H1 (cell line): Measurements from ENCODE around the gene RBM17.

Experiments
- CTCF ChIP-seq, 3 experiments: IDR thresholded peaks; 1 replicate in 2 of 3; 2 replicates in 1 of 3; pipeline versions ENCODE4 v1.5.1 to v1.6.1; 2011; ENCODE audit warnings: low read length in 3 of 3, mild to moderate bottlenecking in 3 of 3, inconsistent platforms in 2 of 3, low read depth in 1 of 3, moderate library complexity in 1 of 3; ENCODE audit not compliant: insufficient read depth in 1 of 3; ENCODE audit errors: control extremely low read depth in 1 of 3
- MAX ChIP-seq: IDR thresholded peaks from 2 replicates; pipeline ENCODE4 v1.6.1; 2012; ENCODE audit warnings: inconsistent platforms
- POLR2AphosphoS5 ChIP-seq: IDR thresholded peaks from 2 replicates; pipeline ENCODE4 v1.6.1; 2011; ENCODE audit warnings: low read depth, low read length
- SP2 ChIP-seq: IDR thresholded peaks from 2 replicates; pipeline ENCODE4 v1.6.1; 2012; ENCODE audit warnings: mild to moderate bottlenecking, low read length, inconsistent platforms
- TAF7 ChIP-seq: optimal IDR thresholded peaks from 2 replicates; pipeline ENCODE3; 2011; ENCODE audit warnings: low read depth, mild to moderate bottlenecking, inconsistent platforms, low read length, moderate library complexity, borderline replicate concordance

- TF ChIP-seq CTCF (IDR thresholded peaks at IDR 0.05; ENCODE audit: control extremely low read depth in 1 of 3, insufficient read depth in 1 of 3, low read depth in 1 of 3, low read length in 3 of 3) (no peak), SP2 (no peak), MAX (no peak), POLR2AphosphoS5 (no peak), TAF7 (no peak)
Measured at GRCh38 chr10:6071181-6072175, 17.4 kb upstream of the RBM17 start.
